Measurements from ENCODE around the gene CYP11A1.

Gene CYP11A1

GRCh38 chr15:74387621-74388362 lies 20.3 kb upstream of the CYP11A1 start:
- TF ChIP-seq, protein P1, sequence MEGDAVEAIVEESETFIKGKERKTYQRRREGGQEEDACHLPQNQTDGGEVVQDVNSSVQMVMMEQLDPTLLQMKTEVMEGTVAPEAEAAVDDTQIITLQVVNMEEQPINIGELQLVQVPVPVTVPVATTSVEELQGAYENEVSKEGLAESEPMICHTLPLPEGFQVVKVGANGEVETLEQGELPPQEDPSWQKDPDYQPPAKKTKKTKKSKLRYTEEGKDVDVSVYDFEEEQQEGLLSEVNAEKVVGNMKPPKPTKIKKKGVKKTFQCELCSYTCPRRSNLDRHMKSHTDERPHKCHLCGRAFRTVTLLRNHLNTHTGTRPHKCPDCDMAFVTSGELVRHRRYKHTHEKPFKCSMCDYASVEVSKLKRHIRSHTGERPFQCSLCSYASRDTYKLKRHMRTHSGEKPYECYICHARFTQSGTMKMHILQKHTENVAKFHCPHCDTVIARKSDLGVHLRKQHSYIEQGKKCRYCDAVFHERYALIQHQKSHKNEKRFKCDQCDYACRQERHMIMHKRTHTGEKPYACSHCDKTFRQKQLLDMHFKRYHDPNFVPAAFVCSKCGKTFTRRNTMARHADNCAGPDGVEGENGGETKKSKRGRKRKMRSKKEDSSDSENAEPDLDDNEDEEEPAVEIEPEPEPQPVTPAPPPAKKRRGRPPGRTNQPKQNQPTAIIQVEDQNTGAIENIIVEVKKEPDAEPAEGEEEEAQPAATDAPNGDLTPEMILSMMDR (IDR thresholded peaks at IDR 0.05) = no peak
- H3K4me3 ChIP-seq = no peak overlapping the region
- no peak overlapping the region for H3K27ac ChIP-seq
- no peak for DNase-seq (ENCODE audit: low spot score)

DNA sequence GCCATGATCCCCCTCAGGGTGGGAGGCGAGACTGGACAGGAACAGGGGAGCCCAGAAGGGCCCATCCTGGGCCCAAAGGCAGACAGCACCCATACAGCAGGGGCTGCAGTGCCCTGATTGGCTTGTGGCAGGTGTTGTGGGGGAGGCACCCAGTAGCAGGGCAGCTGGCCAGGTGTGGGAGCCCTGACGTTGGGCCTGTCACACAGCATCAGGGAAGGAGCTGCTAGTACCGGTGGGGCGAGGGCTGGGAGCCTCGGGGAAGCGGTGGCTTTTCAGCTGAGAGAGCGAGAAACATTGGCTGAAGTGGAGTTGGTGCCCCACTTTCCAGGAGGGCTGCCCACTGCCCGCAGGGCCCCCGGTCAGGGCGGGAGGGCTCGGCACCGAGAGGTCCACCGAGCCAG lies 19.7 kb upstream of the CYP11A1 start:
- TF ChIP-seq, protein P1 (IDR thresholded peaks at IDR 0.05) = no peak
- H3K4me3 ChIP-seq = no peak overlapping the region
- DNase-seq (ENCODE audit: low spot score) = no peak
- H3K27ac ChIP-seq = no peak overlapping the region

DNA sequence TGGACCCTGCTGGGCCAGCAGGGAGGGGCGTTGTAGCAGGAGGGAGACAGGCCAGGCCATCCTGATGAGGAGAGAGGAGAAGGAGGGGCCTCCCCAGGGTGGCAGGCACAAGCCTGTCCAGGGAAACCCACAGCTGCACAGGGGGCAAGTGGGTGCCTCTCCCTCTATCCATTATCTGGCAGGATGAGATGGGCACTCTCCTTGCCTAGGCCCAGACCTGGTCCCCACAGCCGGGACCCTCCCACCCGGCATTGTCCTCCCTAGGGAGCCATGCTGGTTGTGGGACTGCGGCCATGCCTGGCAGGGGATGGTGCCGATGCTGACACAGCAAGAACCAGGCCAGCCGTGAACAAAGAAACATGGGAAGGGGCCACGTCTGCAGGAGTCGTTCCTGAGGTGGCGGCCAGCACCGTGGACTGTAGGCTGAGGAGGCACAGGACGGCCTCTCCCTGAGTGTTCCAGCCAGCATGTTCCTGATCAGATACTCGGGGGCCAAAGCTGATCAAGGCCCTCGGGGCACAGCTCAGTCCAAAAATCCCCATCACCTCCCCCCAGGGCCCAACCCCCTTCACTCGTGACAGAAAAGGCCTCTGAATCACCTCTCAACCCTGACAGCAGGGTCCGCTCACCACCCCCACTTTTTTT lies 19.2 kb upstream of the CYP11A1 start:
- H3K4me3 ChIP-seq = no peak overlapping the region
- no peak overlapping the region for H3K27ac ChIP-seq
- DNase-seq (ENCODE audit: low spot score) = no peak
- TF ChIP-seq, protein P1 (IDR thresholded peaks at IDR 0.05) = no peak

- H3K4me3 ChIP-seq = no peak overlapping the region
- no peak for DNase-seq (ENCODE audit: low spot score)
- no peak overlapping the region for H3K27ac ChIP-seq
- TF ChIP-seq, protein P1 (IDR thresholded peaks at IDR 0.05) = no peak
Measured at GRCh38 chr15:74385733-74386132, 18.3 kb upstream of the CYP11A1 start.

DNA sequence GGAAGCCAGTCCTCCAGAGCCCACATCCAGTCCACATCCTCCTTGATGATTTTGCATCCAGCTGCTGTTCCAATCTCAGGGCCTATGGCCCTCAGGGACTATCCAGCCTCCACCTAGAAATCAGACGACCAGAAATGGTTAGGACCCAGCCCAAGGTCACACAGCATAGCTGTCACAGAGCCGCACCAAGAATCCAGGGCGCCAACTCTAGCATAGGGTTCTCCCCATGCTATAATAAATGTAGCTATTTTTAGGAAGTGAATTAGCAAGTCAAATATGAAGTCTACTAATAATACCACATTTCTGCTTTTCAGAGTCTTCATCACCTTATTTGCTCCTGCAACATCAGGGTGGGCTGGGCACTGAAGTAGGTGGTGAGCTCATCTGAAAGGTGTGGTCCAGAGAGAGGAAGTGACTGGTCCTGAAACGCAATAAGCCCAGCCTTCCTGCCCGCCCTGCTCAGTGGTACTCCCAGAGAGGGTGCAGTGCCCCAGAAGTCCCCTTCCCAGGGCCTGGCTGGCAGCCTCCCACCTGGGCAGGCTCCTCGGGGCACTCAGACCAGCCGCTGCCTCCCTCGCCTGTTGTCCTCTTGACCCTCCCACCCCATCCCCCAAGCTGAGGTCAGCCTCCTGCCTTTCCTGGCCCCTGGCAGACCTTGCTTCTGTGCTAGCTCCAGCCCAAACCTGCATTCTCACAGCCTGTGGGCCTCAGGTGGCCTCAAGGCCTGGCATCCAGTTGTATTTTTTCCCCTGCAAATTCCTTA lies 17.6 kb upstream of the CYP11A1 start:
- no peak overlapping the region for H3K4me3 ChIP-seq
- DNase-seq (ENCODE audit: low spot score) = no peak
- no peak overlapping the region for H3K27ac ChIP-seq
- TF ChIP-seq, protein P1 (IDR thresholded peaks at IDR 0.05) = no peak

DNA sequence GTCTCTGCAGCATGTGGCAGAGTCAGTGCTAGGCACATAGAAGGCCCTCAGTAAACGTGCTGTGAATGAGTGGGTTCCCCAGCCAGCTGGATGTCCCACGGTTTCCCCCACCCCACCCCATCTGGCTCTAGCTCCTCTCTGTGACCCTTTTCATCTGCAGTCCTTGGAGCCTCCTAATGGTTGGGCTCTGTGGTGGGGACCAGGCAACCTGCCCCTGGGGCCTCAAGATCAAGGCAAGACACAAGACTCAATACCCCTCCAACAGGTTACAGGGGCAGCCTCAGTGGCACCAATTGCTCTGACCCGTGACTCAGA lies 17.1 kb upstream of the CYP11A1 start:
- no peak for DNase-seq (ENCODE audit: low spot score)
- Histone ChIP-seq H3K4me3 (no peak overlapping the region), H3K27ac (no peak overlapping the region)
- TF ChIP-seq, protein P1 (IDR thresholded peaks at IDR 0.05) = no peak

Measured in coronary artery (tissue), 2 donors.